DMS153 treated with DMSO at 0.1 percent for 48 hours (cell line): ENCODE measurements around the gene FBH1.
"Not testable (repeated sequence)": the region's sequence is repeated elsewhere in the genome, so short reads cannot be mapped to it uniquely, and the experiment has no call there.

ENCODE experiments used
- DNase-seq: peaks from one replicate; lab custom pipeline; 2025; ENCODE audit not compliant: unreplicated experiment; lab: John Stamatoyannopoulos, UW

The FBH1 gene

GRCh38 chr10:5958077-5958476 is 68.0 kb downstream of the FBH1 start:
- no peak for DNase-seq

- no peak for DNase-seq
Observed at GRCh38 chr10:5958675-5959074, 68.6 kb downstream of the FBH1 start.

- no peak for DNase-seq
Observed at GRCh38 chr10:5959142-5959541, 69.1 kb downstream of the FBH1 start.

- DNase-seq, result no peak
Observed at GRCh38 chr10:5959581-5960069, 69.6 kb downstream of the FBH1 start.

- DNase-seq, result no peak
Observed at GRCh38 chr10:5960070-5960972, 70.3 kb downstream of the FBH1 start.

- not testable (repeated sequence) for DNase-seq
Observed at GRCh38 chr10:5960973-5961275, 70.9 kb downstream of the FBH1 start.

GRCh38 chr10:5961405-5962100 is 71.5 kb downstream of the FBH1 start:
- no peak for DNase-seq

GRCh38 chr10:5962358-5962940 is 72.4 kb downstream of the FBH1 start:
- DNase-seq, result not testable (repeated sequence)

- no peak for DNase-seq
Observed at GRCh38 chr10:5963071-5963470, 73.0 kb downstream of the FBH1 start.

- no peak for DNase-seq
Observed at GRCh38 chr10:5963591-5963990, 73.5 kb downstream of the FBH1 start.

GRCh38 chr10:5964736-5965135 is 74.7 kb downstream of the FBH1 start:
- no peak for DNase-seq

GRCh38 chr10:5965266-5965665 is 75.2 kb downstream of the FBH1 start:
- no peak for DNase-seq

GRCh38 chr10:5968037-5968680 is 78.1 kb downstream of the FBH1 start:
- DNase-seq, result no peak

GRCh38 chr10:5968681-5969453 is 78.8 kb downstream of the FBH1 start:
- DNase-seq, result no peak

GRCh38 chr10:5970066-5970465 is 80.0 kb downstream of the FBH1 start:
- DNase-seq, result no peak

- DNase-seq, result no peak
Observed at GRCh38 chr10:5970527-5970926, 80.5 kb downstream of the FBH1 start.

- DNase-seq, result no peak
Observed at GRCh38 chr10:5971315-5971832, 81.3 kb downstream of the FBH1 start.

GRCh38 chr10:5971886-5972285 is 81.8 kb downstream of the FBH1 start:
- DNase-seq, result no peak

- DNase-seq, result no peak
Observed at GRCh38 chr10:5973069-5973468, 83.0 kb downstream of the FBH1 start.

- DNase-seq, result no peak
Observed at GRCh38 chr10:5975641-5976473, 85.8 kb downstream of the FBH1 start.
